ENCODE results near the gene ACTN3. TPM values are rescaled to one million over a fixed set of nuclear protein-coding genes. Genes with fewer than 3 reads are reported as not detected.

Gene ACTN3
- total RNA-seq, 1 experiment from 2014 or later: not detected

DNA sequence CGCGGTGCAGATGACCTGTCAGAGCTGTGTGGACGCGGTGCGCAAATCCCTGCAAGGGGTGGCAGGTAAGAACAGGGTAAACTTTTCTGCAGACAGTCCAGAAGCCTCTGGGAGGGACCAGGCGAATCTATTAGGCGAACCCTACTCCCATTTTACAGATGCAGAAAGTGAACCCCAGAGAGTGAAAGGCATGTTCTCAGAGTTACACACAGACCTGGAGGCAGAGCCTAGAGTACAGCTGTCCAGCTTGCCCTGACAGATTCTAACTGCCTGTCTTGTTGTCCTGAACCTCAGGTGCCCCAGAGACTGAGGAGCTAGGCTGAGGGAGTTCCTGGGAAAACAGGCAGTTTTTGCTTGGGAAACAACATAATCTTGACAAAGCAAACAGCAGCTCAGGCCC lies 46.9 kb downstream of the ACTN3 start:
- ChIA-PET CTCF (interaction anchor here (0.5 to 0.9 kb wide), 4 partner anchors 37 to 127 kb away, joined by 3 to 7 read pairs (median 4); partner anchors contain the start of gene PELI3), POLR2A (interaction anchor here (0.8 kb wide), 1 partner anchor 114 kb away, joined by 3 read pairs; the partner anchor contains the start of gene DPP3)
- Histone ChIP-seq H3K27me3 (replicated peaks; ENCODE audit: control insufficient read depth, insufficient read depth, low read length) (no peaks in the 10 kb centered on the region), H3K4me3 (ENCODE audit: low read depth, low read length) (peak overlapping the region; percentile 68), H3K4me1 (peaks cover 23% of the 10 kb centered on the region), H3K36me3 (ENCODE audit: control insufficient read depth, insufficient read depth, low read length) (no peaks in the 10 kb centered on the region; the same call in 1 of the 2 replicates), H3K9me3 (no peaks in the 10 kb centered on the region; the same call in 1 of the 2 replicates)
- BruUV-seq (replicated peaks): no TSS peak
- H3K4me3 Mint-ChIP-seq (ENCODE audit: unreplicated experiment): peak overlapping the region; percentile 79
- intact Hi-C loops (cut with micrococcal nuclease; ENCODE audit: unreplicated experiment): loop anchor here (1.0 to 5.0 kb wide), 4 partner anchors 23 to 85 kb away; partner anchors contain the start of genes ACTN3, RBM14, RBM4 and ZDHHC24
- H3K27ac Mint-ChIP-seq (ENCODE audit: unreplicated experiment): peak overlapping the region; percentile 90
- no peaks in the 10 kb centered on the region for H3K27me3 Mint-ChIP-seq (ENCODE audit: insufficient read depth, unreplicated experiment)
- no peaks in the 10 kb centered on the region for H3K9me3 Mint-ChIP-seq (ENCODE audit: unreplicated experiment)
- TF ChIP-seq, protein P1, sequence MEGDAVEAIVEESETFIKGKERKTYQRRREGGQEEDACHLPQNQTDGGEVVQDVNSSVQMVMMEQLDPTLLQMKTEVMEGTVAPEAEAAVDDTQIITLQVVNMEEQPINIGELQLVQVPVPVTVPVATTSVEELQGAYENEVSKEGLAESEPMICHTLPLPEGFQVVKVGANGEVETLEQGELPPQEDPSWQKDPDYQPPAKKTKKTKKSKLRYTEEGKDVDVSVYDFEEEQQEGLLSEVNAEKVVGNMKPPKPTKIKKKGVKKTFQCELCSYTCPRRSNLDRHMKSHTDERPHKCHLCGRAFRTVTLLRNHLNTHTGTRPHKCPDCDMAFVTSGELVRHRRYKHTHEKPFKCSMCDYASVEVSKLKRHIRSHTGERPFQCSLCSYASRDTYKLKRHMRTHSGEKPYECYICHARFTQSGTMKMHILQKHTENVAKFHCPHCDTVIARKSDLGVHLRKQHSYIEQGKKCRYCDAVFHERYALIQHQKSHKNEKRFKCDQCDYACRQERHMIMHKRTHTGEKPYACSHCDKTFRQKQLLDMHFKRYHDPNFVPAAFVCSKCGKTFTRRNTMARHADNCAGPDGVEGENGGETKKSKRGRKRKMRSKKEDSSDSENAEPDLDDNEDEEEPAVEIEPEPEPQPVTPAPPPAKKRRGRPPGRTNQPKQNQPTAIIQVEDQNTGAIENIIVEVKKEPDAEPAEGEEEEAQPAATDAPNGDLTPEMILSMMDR (IDR thresholded peaks at IDR 0.05; ENCODE audit: insufficient read depth in 1 of 2, low read depth in 1 of 2, low read length in 1 of 2, severe bottlenecking in 1 of 2, unreplicated experiment in 1 of 2): no peak
- no peak for DNase-seq
- H3K4me1 Mint-ChIP-seq (ENCODE audit: low read depth, unreplicated experiment): peaks cover 6% of the 10 kb centered on the region
- peaks cover 20% of the 10 kb centered on the region for H3K36me3 Mint-ChIP-seq (ENCODE audit: insufficient read depth, unreplicated experiment)

DNA sequence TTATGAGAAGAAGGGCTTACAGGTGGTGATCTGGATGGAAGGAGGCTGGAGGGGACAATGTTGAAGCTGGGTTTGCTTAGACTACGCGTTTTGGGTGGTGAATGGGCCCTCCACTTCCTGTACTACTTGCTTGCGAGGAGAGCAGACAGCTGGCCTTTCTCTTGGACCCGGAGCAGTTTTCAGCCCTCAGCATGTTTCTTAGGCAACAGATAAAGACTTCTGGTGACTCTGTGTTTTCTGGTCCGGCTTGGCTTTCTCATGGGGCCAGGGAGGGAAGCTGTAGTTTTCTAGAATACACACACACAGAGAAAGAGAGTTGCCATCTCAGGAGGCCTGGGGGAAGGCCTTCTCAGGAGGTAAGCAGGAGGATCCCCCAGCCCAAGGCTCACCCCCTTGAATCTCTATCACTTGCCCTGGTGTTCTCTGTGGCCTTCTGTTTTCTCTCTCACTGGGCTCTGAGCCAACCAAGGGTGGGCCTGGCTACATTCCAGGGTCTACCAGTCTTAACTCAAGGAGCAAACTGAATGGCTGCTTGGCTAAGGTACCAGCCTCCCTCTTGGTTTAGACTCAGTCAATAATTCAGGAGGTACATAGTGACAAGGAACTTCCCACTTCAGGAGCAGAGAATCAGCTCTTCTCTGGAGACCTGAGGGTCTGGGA lies 48.7 kb downstream of the ACTN3 start:
- peaks cover 6% of the 10 kb centered on the region for H3K4me1 Mint-ChIP-seq (ENCODE audit: low read depth, unreplicated experiment)
- Histone ChIP-seq H3K27me3 (replicated peaks; ENCODE audit: control insufficient read depth, insufficient read depth, low read length) (no peaks in the 10 kb centered on the region), H3K4me1 (peaks cover 23% of the 10 kb centered on the region), H3K9me3 (no peaks in the 10 kb centered on the region; the same call in 1 of the 2 replicates), H3K36me3 (ENCODE audit: control insufficient read depth, insufficient read depth, low read length) (no peaks in the 10 kb centered on the region; the same call in 1 of the 2 replicates), H3K4me3 (ENCODE audit: low read depth, low read length) (no peak overlapping the region)
- intact Hi-C loops (cut with micrococcal nuclease; ENCODE audit: unreplicated experiment): no loop called here
- H3K27ac Mint-ChIP-seq (ENCODE audit: unreplicated experiment): no peak overlapping the region
- CTCF ChIA-PET: no interaction called here
- POLR2A ChIA-PET: interaction anchor here (1.1 kb wide), 1 partner anchor 49 kb away, joined by 4 read pairs; the partner anchor contains the start of gene ZDHHC24
- peaks cover 28% of the 10 kb centered on the region for H3K36me3 Mint-ChIP-seq (ENCODE audit: insufficient read depth, unreplicated experiment)
- BruUV-seq (replicated peaks): no TSS peak
- TF ChIP-seq, protein P1 (IDR thresholded peaks at IDR 0.05; ENCODE audit: insufficient read depth in 1 of 2, low read depth in 1 of 2, low read length in 1 of 2, severe bottlenecking in 1 of 2, unreplicated experiment in 1 of 2): no peak
- H3K27me3 Mint-ChIP-seq (ENCODE audit: insufficient read depth, unreplicated experiment): no peaks in the 10 kb centered on the region
- no peak overlapping the region for H3K4me3 Mint-ChIP-seq (ENCODE audit: unreplicated experiment)
- H3K9me3 Mint-ChIP-seq (ENCODE audit: unreplicated experiment): no peaks in the 10 kb centered on the region
- no peak for DNase-seq

DNA sequence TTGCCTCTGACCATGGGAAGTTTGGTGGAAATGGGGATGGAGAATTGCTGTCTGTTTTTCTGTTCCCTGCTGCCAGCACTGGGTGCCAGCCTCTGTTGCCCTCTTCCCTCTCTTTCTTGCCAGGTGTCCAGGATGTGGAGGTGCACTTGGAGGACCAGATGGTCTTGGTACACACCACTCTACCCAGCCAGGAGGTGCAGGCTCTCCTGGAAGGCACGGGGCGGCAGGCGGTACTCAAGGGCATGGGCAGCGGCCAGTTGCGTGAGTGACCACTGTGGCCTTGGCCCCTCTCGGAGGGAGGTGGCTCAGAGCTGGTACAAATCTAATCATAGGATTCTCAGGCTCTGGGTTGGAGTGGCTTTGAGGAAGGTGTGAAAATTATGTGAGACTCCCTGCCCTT lies 52.3 kb downstream of the ACTN3 start:
- no TSS peak for BruUV-seq (replicated peaks)
- TF ChIP-seq, protein P1 (IDR thresholded peaks at IDR 0.05; ENCODE audit: insufficient read depth in 1 of 2, low read depth in 1 of 2, low read length in 1 of 2, severe bottlenecking in 1 of 2, unreplicated experiment in 1 of 2): no peak
- Mint-ChIP-seq H3K36me3 (ENCODE audit: insufficient read depth, unreplicated experiment) (peaks cover 24% of the 10 kb centered on the region), H3K27ac (ENCODE audit: unreplicated experiment) (no peak overlapping the region), H3K4me3 (ENCODE audit: unreplicated experiment) (no peak overlapping the region), H3K9me3 (ENCODE audit: unreplicated experiment) (no peaks in the 10 kb centered on the region), H3K4me1 (ENCODE audit: low read depth, unreplicated experiment) (no peaks in the 10 kb centered on the region), H3K27me3 (ENCODE audit: insufficient read depth, unreplicated experiment) (no peaks in the 10 kb centered on the region)
- CTCF ChIA-PET: no interaction called here
- no peaks in the 10 kb centered on the region for H3K9me3 ChIP-seq
- peaks cover 1% of the 10 kb centered on the region; the same call in 1 of the 2 replicates for H3K36me3 ChIP-seq (ENCODE audit: control insufficient read depth, insufficient read depth, low read length)
- intact Hi-C loops (cut with micrococcal nuclease; ENCODE audit: unreplicated experiment): no loop called here
- no peak for DNase-seq
- H3K27me3 ChIP-seq (replicated peaks; ENCODE audit: control insufficient read depth, insufficient read depth, low read length): no peaks in the 10 kb centered on the region
- no peak overlapping the region for H3K4me3 ChIP-seq (ENCODE audit: low read depth, low read length)
- H3K4me1 ChIP-seq: no peaks in the 10 kb centered on the region
- POLR2A ChIA-PET: interaction anchor here (0.5 to 1.0 kb wide), 2 partner anchors 18 to 39 kb away, joined by 3 read pairs; no protein-coding TSS in a partner anchor
